ENCODE results near the gene ABCB8. TPM values are rescaled to one million over a fixed set of nuclear protein-coding genes. Genes with fewer than 3 reads are reported as not detected.

The ABCB8 gene
- total and polyA plus RNA-seq, 2 of the 8 experiments (the other 6 are each of a cell fraction or from before 2014, with no cell fraction given) = 17.7 to 27.0 TPM

DNA sequence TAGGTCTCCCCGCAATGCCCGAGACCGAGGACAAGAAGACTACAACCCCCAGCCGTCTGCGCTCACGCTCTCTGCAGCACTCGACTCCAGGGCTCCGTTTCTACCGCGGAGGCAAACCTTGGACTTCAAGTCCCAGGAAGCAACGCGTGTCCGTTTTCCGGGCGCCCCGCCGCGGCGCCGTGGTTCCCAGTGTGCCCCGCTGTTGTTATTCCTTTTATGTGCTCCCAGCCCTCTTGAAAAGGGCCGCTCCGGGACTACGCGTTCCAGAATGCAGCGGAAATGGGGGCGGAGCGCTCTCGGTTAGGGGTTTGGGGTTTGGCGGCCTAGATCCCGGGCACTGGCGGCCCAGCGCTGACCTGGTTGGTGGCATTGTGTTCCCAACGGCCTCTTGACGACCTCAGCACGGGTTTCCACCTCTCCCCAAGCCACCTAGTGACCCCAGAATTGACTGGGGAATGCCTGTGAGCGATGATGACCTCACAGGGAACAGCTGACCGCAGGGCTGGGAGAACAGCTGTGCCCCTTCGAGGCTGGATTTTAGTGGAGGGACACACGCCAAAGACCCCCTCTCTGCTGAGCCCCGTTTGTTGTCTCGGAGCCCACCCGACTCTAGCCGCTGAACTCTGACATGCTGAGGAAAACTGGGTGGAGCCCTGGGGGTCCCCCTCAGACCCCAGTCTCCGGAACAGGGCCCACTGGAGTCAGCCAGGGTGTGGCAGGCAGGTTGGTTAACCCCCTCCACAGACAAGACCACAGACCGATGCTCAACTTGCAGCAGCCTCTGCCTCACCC, 29.9 kb downstream of the ABCB8 start (continued):
- TF ChIP-seq SRF (IDR thresholded peaks at IDR 0.05; ENCODE audit: low read depth, low read length) (peak; percentile 54; the same call in 1 of the 2 replicates), TAF7 (optimal IDR thresholded peaks at IDR 0.05; ENCODE audit: borderline replicate concordance, low read depth, low read length) (no peak), CBX8 (IDR thresholded peaks at IDR 0.05; ENCODE audit: borderline replicate concordance, low read depth, low read length) (no peak), BACH1 (IDR thresholded peaks at IDR 0.05; ENCODE audit: low read length) (no peak), PHF8 (conservative IDR thresholded peaks at IDR 0.05; ENCODE audit: low read depth, low read length) (0 out of 2 replicates have a peak, but pooled peaks have one; percentile 37)
- TF ChIP-seq, protein P1, sequence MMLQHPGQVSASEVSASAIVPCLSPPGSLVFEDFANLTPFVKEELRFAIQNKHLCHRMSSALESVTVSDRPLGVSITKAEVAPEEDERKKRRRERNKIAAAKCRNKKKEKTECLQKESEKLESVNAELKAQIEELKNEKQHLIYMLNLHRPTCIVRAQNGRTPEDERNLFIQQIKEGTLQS (IDR thresholded peaks at IDR 0.05; ENCODE audit: insufficient read depth, low read depth, low read length) = no peak
